Airway epithelial cell (primary cell): ENCODE measurements around the gene DECR2. TPM values are rescaled to one million over a fixed set of nuclear protein-coding genes. Genes with fewer than 3 reads are reported as not detected.

ENCODE experiments used
- total RNA-seq: library from RNA; depleted of rRNA; stranded (reverse); fragments of >200 nt; gene quantifications from 2 replicates; pipeline ENCODE4 v1.2.3, GENCODE V29; 2015

The DECR2 gene
- 14.5 and 17.5 TPM in 2 replicates for total RNA-seq

GRCh38 chr16:401468-402348 is at the start of gene DECR2:
TSS of gene DECR2 (plus strand) at chr16:401885. CDS start at chr16:401964, 79 bp downstream.

GRCh38 chr16:352547-353403 is 48.9 kb upstream of the DECR2 start, which contains the start of gene AXIN1:
TSS of gene AXIN1 (minus strand) at chr16:352723. CDS start at chr16:347025, 5,698 bp downstream.

GRCh38 chr16:370443-370842 is 31.2 kb upstream of the DECR2 start, which contains the start of gene MRPL28:
TSS of gene MRPL28 (minus strand) at chr16:370538. CDS start at chr16:370218, 320 bp downstream.

GRCh38 chr16:381789-382717 is 19.6 kb upstream of the DECR2 start, which contains the start of gene PGAP6:
TSS of gene PGAP6 (minus strand) at chr16:381978. CDS start at chr16:381821, 157 bp downstream.

GRCh38 chr16:397135-397661 is 4.5 kb upstream of the DECR2 start, which contains the start of gene NME4:
TSS of gene NME4 (plus strand) at chr16:397199. CDS start at chr16:397223, 24 bp downstream.

GRCh38 chr16:425082-425718 is 23.5 kb downstream of the DECR2 start, which contains the start of gene RAB11FIP3:
TSS of gene RAB11FIP3 (plus strand) at chr16:425649. CDS start at chr16:426007, 358 bp downstream.

Other genes with a start within 250 kb of the DECR2 start
- not detected in 2 replicates for gene HBZ, start 249.2 kb upstream of the DECR2 start, total RNA-seq
- not detected in 2 replicates for gene HBM, start 235.9 kb upstream of the DECR2 start, total RNA-seq
- not detected in 2 replicates for gene HBA2, start 229.0 kb upstream of the DECR2 start, total RNA-seq
- gene HBA1, start 225.2 kb upstream of the DECR2 start, total RNA-seq, result 0.99 TPM in 1 of 2 replicates, not detected in the other
- gene HBQ1, start 221.4 kb upstream of the DECR2 start, total RNA-seq, result 3.7 and 7.9 TPM in 2 replicates
- 37.3 and 38.4 TPM in 2 replicates for gene LUC7L, start 172.4 kb upstream of the DECR2 start, total RNA-seq
- gene FAM234A, start 167.1 kb upstream of the DECR2 start, total RNA-seq, result 62.7 and 69.4 TPM in 2 replicates
- gene RGS11, start 125.9 kb upstream of the DECR2 start, total RNA-seq, result 0.56 and 0.70 TPM in 2 replicates
- 0.60 and 1.6 TPM in 2 replicates for gene ARHGDIG, start 121.3 kb upstream of the DECR2 start, total RNA-seq
- 0.37 TPM in 1 of 2 replicates, not detected in the other for gene PDIA2, start 118.7 kb upstream of the DECR2 start, total RNA-seq
- 33.3 and 34.9 TPM in 2 replicates for gene AXIN1, start 49.2 kb upstream of the DECR2 start, total RNA-seq
- gene MRPL28, start 31.3 kb upstream of the DECR2 start, total RNA-seq, result 171 and 215 TPM in 2 replicates
- gene PGAP6, start 19.9 kb upstream of the DECR2 start, total RNA-seq, result 48.3 and 56.3 TPM in 2 replicates
- gene NME4, start 4.7 kb upstream of the DECR2 start, total RNA-seq, result 140 and 168 TPM in 2 replicates
- gene RAB11FIP3, start 23.8 kb downstream of the DECR2 start, total RNA-seq, result 15.2 and 16.9 TPM in 2 replicates
- gene CAPN15, start 125.8 kb downstream of the DECR2 start, total RNA-seq, result 45.1 and 52.1 TPM in 2 replicates
- not detected in 2 replicates for gene PRR35, start 158.5 kb downstream of the DECR2 start, total RNA-seq
- gene NHLRC4, start 165.1 kb downstream of the DECR2 start, total RNA-seq, result 0.28 TPM in 1 of 2 replicates, not detected in the other
- 25.6 and 30.4 TPM in 2 replicates for gene PIGQ, start 168.1 kb downstream of the DECR2 start, total RNA-seq
- gene RAB40C, start 188.2 kb downstream of the DECR2 start, total RNA-seq, result 21.7 and 24.5 TPM in 2 replicates
- 0.14 and 0.21 TPM in 2 replicates for gene WFIKKN1, start 229.1 kb downstream of the DECR2 start, total RNA-seq
- gene METTL26, start 234.4 kb downstream of the DECR2 start, total RNA-seq, result 184 and 265 TPM in 2 replicates
- 51.2 and 60.1 TPM in 2 replicates for gene MCRIP2, start 239.9 kb downstream of the DECR2 start, total RNA-seq
- 11.3 and 15.0 TPM in 2 replicates for gene WDR90, start 247.5 kb downstream of the DECR2 start, total RNA-seq